ENCODE data around the gene CLIP3. TPM values are rescaled to one million over a fixed set of nuclear protein-coding genes. Genes with fewer than 3 reads are reported as not detected.

Gene CLIP3
- total and polyA plus RNA-seq, 2 of the 13 experiments (the other 11 are each of a cell fraction or from before 2014, with no cell fraction given), result 0.15 to 1.2 TPM

DNA sequence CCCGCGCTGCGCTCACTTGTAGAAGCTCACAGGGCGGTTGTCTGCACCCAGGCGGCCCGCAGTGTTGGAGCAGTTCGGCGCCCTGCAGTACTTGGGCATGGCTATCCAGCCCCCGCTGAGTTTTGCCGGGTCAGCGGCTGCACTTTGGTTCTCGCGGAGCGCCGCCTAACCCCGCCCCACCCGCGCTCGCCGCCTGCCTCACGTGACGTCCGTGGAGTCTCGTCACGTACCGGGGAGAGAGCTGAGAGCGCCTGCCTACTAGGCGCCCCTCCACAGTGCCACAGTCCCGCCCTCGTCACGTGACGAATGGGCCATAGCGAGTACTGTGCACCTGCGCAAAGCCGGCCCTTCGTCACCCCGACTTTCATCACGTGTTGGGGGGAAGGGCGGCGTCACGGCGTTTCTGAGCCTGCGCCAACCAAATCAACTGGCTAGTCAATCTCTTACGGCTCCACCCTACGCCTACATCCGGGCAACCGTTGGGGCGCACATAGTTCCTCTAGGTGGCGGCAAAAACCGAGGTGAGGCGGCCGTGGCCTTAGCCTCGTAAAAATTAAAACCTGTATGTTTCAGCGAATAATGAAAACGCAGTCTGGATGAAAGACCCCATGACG, 21.6 kb upstream of the CLIP3 start, which contains the start of gene THAP8 (continued):
- TF ChIP-seq ZNF513 (CRISPR knock-in tag; conservative IDR thresholded peaks at IDR 0.05) (no peak), CEBPB (IDR thresholded peaks at IDR 0.05; ENCODE audit: borderline replicate concordance, low read depth, low read length) (no peak; the same call in 1 of the 2 replicates), ZNF296 (CRISPR knock-in tag; conservative IDR thresholded peaks at IDR 0.05) (no peak), BCL6 (CRISPR knock-in tag; IDR thresholded peaks at IDR 0.05) (peak; percentile 54), ZNF629 (CRISPR knock-in tag; conservative IDR thresholded peaks at IDR 0.05) (no peak; the same call in 1 of the 2 replicates), ZNF782 (CRISPR knock-in tag; IDR thresholded peaks at IDR 0.05; ENCODE audit: borderline replicate concordance) (peak; percentile 11; the same call in 1 of the 2 replicates), ZNF264 (CRISPR knock-in tag; IDR thresholded peaks at IDR 0.05) (peak; percentile 70; the same call in 1 of the 2 replicates), TOE1 (CRISPR knock-in tag; IDR thresholded peaks at IDR 0.05) (no peak; the same call in 1 of the 2 replicates), RBM22 (optimal IDR thresholded peaks at IDR 0.05; ENCODE audit: low read length) (no peak), IKZF4 (CRISPR knock-in tag; IDR thresholded peaks at IDR 0.05; ENCODE audit: borderline replicate concordance, low read depth, not compliant biosample characterization) (peak; percentile 13), CREB1 (IDR thresholded peaks at IDR 0.05) (peak; percentile 96), CREB1 (CRISPR knock-in tag; IDR thresholded peaks at IDR 0.05) (peak; percentile 89), NONO (IDR thresholded peaks at IDR 0.05) (no peak), NONO (CRISPR knock-in tag; conservative IDR thresholded peaks at IDR 0.05) (no peak; the same call in 1 of the 2 replicates), MYNN (CRISPR knock-in tag; IDR thresholded peaks at IDR 0.05; ENCODE audit: low read depth) (no peak)
- TF ChIP-seq, protein P1, sequence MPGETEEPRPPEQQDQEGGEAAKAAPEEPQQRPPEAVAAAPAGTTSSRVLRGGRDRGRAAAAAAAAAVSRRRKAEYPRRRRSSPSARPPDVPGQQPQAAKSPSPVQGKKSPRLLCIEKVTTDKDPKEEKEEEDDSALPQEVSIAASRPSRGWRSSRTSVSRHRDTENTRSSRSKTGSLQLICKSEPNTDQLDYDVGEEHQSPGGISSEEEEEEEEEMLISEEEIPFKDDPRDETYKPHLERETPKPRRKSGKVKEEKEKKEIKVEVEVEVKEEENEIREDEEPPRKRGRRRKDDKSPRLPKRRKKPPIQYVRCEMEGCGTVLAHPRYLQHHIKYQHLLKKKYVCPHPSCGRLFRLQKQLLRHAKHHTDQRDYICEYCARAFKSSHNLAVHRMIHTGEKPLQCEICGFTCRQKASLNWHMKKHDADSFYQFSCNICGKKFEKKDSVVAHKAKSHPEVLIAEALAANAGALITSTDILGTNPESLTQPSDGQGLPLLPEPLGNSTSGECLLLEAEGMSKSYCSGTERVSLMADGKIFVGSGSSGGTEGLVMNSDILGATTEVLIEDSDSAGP (CRISPR knock-in tag; IDR thresholded peaks at IDR 0.05; ENCODE audit: borderline replicate concordance), result peak; percentile 85
- TF ChIP-seq, protein P2, sequence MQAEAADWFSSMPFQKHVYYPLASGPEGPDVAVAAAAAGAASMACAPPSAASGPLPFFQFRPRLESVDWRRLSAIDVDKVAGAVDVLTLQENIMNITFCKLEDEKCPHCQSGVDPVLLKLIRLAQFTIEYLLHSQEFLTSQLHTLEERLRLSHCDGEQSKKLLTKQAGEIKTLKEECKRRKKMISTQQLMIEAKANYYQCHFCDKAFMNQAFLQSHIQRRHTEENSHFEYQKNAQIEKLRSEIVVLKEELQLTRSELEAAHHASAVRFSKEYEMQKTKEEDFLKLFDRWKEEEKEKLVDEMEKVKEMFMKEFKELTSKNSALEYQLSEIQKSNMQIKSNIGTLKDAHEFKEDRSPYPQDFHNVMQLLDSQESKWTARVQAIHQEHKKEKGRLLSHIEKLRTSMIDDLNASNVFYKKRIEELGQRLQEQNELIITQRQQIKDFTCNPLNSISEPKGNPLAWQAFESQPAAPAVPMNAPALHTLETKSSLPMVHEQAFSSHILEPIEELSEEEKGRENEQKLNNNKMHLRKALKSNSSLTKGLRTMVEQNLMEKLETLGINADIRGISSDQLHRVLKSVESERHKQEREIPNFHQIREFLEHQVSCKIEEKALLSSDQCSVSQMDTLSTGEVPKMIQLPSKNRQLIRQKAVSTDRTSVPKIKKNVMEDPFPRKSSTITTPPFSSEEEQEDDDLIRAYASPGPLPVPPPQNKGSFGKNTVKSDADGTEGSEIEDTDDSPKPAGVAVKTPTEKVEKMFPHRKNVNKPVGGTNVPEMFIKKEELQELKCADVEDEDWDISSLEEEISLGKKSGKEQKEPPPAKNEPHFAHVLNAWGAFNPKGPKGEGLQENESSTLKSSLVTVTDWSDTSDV (CRISPR knock-in tag; IDR thresholded peaks at IDR 0.05), result peak; percentile 80
- TF ChIP-seq, protein P3, sequence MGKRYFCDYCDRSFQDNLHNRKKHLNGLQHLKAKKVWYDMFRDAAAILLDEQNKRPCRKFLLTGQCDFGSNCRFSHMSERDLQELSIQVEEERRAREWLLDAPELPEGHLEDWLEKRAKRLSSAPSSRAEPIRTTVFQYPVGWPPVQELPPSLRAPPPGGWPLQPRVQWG (CRISPR knock-in tag; IDR thresholded peaks at IDR 0.05; ENCODE audit: borderline replicate concordance, low read depth), result no peak
- TF ChIP-seq, protein P4, sequence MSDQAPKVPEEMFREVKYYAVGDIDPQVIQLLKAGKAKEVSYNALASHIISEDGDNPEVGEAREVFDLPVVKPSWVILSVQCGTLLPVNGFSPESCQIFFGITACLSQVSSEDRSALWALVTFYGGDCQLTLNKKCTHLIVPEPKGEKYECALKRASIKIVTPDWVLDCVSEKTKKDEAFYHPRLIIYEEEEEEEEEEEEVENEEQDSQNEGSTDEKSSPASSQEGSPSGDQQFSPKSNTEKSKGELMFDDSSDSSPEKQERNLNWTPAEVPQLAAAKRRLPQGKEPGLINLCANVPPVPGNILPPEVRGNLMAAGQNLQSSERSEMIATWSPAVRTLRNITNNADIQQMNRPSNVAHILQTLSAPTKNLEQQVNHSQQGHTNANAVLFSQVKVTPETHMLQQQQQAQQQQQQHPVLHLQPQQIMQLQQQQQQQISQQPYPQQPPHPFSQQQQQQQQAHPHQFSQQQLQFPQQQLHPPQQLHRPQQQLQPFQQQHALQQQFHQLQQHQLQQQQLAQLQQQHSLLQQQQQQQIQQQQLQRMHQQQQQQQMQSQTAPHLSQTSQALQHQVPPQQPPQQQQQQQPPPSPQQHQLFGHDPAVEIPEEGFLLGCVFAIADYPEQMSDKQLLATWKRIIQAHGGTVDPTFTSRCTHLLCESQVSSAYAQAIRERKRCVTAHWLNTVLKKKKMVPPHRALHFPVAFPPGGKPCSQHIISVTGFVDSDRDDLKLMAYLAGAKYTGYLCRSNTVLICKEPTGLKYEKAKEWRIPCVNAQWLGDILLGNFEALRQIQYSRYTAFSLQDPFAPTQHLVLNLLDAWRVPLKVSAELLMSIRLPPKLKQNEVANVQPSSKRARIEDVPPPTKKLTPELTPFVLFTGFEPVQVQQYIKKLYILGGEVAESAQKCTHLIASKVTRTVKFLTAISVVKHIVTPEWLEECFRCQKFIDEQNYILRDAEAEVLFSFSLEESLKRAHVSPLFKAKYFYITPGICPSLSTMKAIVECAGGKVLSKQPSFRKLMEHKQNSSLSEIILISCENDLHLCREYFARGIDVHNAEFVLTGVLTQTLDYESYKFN (CRISPR knock-in tag; conservative IDR thresholded peaks at IDR 0.05), result peak; percentile 80

All from HepG2 (cell line).